Measurements from ENCODE around the gene KREMEN1. TPM values are rescaled to one million over a fixed set of nuclear protein-coding genes. Genes with fewer than 3 reads are reported as not detected.
"Not testable (repeated sequence)": the region's sequence is repeated elsewhere in the genome, so short reads cannot be mapped to it uniquely, and the experiment has no call there.

The KREMEN1 gene
- total RNA-seq, 1 experiment from 2014 or later = 31.9 TPM

DNA sequence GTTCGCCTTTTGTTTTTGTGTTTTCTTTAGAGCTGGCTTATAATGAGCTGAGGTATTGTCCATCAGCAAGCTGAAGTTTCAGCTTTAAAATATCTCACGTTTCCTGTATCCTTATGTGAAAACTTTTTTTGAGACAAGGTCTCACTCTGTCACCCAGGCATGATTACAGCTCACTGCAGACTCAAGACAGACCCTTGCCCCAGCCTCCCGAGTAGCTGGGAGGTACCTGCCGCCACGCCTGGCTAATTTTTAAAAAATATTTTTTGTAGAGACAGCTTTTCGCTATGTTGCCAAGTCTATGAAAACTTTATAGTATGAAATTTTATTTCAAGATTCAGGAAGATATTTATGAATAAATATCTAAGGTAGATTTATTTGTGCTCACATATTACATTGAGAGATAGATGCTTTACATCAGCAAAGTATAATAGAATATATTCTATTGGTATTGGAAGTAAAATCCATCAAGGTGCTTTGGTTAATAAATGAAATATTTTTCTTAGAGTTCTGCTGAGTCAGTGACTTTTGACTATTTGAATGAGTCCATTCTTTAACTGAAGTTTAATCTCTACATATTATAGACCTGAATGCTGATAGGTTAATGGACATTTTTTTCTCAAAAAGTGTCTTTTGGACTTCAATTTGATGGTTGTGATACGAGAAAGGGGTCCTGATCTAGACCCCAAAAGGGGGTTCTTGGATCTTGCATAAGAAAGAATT is 10.2 kb downstream of the KREMEN1 start:
- no peak overlapping the region for H3K27ac ChIP-seq (ENCODE audit: low read depth, low read length)
- no peaks in the 10 kb centered on the region for H3K27me3 ChIP-seq (ENCODE audit: insufficient read depth, low read length)
- CTCF ChIA-PET = no interaction called here
- no peaks in the 10 kb centered on the region for H4K20me1 ChIP-seq (ENCODE audit: insufficient read depth)
- no peaks in the 10 kb centered on the region for H3K79me2 ChIP-seq (ENCODE audit: insufficient read depth, low read length)
- H3K36me3 ChIP-seq (ENCODE audit: control insufficient read depth in 1 of 2, insufficient read depth in 2 of 2, low read length in 2 of 2) = no peaks in the 10 kb centered on the region
- POLR2A ChIA-PET = no interaction called here
- H3K4me1 ChIP-seq (ENCODE audit: control insufficient read depth in 1 of 2, insufficient read depth in 2 of 2, low read length in 2 of 2) = peaks cover 4 to 11% of the 10 kb centered on the region in 2 experiments; a peak in 3 of 4 replicates
- DNase-seq (ENCODE audit: low read depth, low spot score) = no peak
- H3K4me3 ChIP-seq (replicated peaks in 1 of 2; ENCODE audit: low read depth in 1 of 2, low read length in 2 of 2) = no peak overlapping the region
- H2AFZ ChIP-seq (ENCODE audit: low read depth, low read length, poor library complexity, severe bottlenecking) = no peak overlapping the region
- no peak for ATAC-seq
- intact Hi-C loops (cut with micrococcal nuclease) = no loop called here
- BruUV-seq (replicated peaks) = no TSS peak
- no peak overlapping the region for H3K4me2 ChIP-seq (ENCODE audit: low read length)
- no peak overlapping the region for H3K9ac ChIP-seq (ENCODE audit: low read length)
- H3K9me3 ChIP-seq (ENCODE audit: control insufficient read depth in 1 of 2, insufficient read depth in 1 of 2, low read depth in 1 of 2, low read length in 2 of 2) = no peaks in the 10 kb centered on the region
- RAD21 ChIA-PET (ENCODE audit: low non-redundant PET in 1 of 2, low total read pairs in 2 of 2, uncharacterized antibody in 2 of 2, unreplicated experiment in 2 of 2) = no interaction called here
- TF ChIP-seq EZH2phosphoT487 (IDR thresholded peaks at IDR 0.05; ENCODE audit: borderline replicate concordance) (no peak), ZNF274 (IDR thresholded peaks at IDR 0.05; ENCODE audit: low read depth, low read length) (no peak), EZH2 (IDR thresholded peaks at IDR 0.05) (no peak), POLR2AphosphoS5 (IDR thresholded peaks at IDR 0.05; ENCODE audit: low read depth, low read length) (no peak), FOSL1 (IDR thresholded peaks at IDR 0.05; ENCODE audit: low read depth) (no peak), SP1 (IDR thresholded peaks at IDR 0.05; ENCODE audit: low read depth) (no peak), ZFX (IDR thresholded peaks at IDR 0.05) (no peak), POLR2A (IDR thresholded peaks at IDR 0.05; ENCODE audit: borderline replicate concordance, extremely low read depth, insufficient read depth, insufficient read length) (no peak), EGR1 (IDR thresholded peaks at IDR 0.05; ENCODE audit: low read depth) (no peak), CBX3 (IDR thresholded peaks at IDR 0.05; ENCODE audit: low read depth) (no peak), CEBPB (IDR thresholded peaks at IDR 0.05; ENCODE audit: low read depth) (no peak), RAD21 (IDR thresholded peaks at IDR 0.05; ENCODE audit: low read depth) (no peak), ELF1 (IDR thresholded peaks at IDR 0.05; ENCODE audit: borderline replicate concordance, low read depth) (no peak)
- TF ChIP-seq, protein P1, sequence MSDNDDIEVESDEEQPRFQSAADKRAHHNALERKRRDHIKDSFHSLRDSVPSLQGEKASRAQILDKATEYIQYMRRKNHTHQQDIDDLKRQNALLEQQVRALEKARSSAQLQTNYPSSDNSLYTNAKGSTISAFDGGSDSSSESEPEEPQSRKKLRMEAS (IDR thresholded peaks at IDR 0.05) = no peak
- TF ChIP-seq, protein P2, sequence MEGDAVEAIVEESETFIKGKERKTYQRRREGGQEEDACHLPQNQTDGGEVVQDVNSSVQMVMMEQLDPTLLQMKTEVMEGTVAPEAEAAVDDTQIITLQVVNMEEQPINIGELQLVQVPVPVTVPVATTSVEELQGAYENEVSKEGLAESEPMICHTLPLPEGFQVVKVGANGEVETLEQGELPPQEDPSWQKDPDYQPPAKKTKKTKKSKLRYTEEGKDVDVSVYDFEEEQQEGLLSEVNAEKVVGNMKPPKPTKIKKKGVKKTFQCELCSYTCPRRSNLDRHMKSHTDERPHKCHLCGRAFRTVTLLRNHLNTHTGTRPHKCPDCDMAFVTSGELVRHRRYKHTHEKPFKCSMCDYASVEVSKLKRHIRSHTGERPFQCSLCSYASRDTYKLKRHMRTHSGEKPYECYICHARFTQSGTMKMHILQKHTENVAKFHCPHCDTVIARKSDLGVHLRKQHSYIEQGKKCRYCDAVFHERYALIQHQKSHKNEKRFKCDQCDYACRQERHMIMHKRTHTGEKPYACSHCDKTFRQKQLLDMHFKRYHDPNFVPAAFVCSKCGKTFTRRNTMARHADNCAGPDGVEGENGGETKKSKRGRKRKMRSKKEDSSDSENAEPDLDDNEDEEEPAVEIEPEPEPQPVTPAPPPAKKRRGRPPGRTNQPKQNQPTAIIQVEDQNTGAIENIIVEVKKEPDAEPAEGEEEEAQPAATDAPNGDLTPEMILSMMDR (IDR thresholded peaks at IDR 0.05 in 2 of 3, conservative IDR thresholded peaks at IDR 0.05 in 1 of 3; ENCODE audit: borderline replicate concordance in 1 of 3, insufficient read depth in 1 of 3, low read depth in 2 of 3, low read length in 2 of 3) = no peak
- TF ChIP-seq, protein P3, sequence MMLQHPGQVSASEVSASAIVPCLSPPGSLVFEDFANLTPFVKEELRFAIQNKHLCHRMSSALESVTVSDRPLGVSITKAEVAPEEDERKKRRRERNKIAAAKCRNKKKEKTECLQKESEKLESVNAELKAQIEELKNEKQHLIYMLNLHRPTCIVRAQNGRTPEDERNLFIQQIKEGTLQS (IDR thresholded peaks at IDR 0.05) = no peak
- H3K9me2 ChIP-seq (ENCODE audit: insufficient read depth) = no peaks in the 10 kb centered on the region

DNA sequence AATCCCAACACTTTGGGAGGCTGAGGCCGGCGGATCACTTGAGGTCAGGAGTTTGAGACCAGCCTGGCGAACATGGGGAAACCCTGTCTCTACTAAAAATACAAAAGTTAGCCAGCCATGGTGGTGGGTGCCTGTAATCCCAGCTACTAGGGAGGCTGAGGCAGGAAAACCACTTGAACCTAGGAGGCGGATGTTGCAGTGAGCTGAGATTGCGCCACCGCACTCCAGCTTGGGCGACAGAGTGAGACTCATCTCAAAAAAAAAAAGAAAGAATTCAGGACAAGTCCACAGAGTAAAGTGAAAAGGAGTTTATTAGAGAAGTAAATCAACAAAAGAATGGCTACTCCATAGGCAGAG is 10.7 kb downstream of the KREMEN1 start:
- H3K27me3 ChIP-seq (ENCODE audit: insufficient read depth, low read length); H4K20me1 ChIP-seq (ENCODE audit: insufficient read depth); H3K9ac ChIP-seq (ENCODE audit: low read length); ATAC-seq; H3K79me2 ChIP-seq (ENCODE audit: insufficient read depth, low read length); CTCF ChIA-PET; POLR2A ChIA-PET; RAD21 ChIA-PET (ENCODE audit: low non-redundant PET in 1 of 2, low total read pairs in 2 of 2, uncharacterized antibody in 2 of 2, unreplicated experiment in 2 of 2); H3K27ac ChIP-seq (ENCODE audit: low read depth, low read length); H3K9me3 ChIP-seq (ENCODE audit: control insufficient read depth in 1 of 2, insufficient read depth in 1 of 2, low read depth in 1 of 2, low read length in 2 of 2); DNase-seq (ENCODE audit: low read depth, low spot score); intact Hi-C loops (cut with micrococcal nuclease); H3K9me2 ChIP-seq (ENCODE audit: insufficient read depth); H3K4me3 ChIP-seq (replicated peaks in 1 of 2; ENCODE audit: low read depth in 1 of 2, low read length in 2 of 2); H3K36me3 ChIP-seq (ENCODE audit: control insufficient read depth in 1 of 2, insufficient read depth in 2 of 2, low read length in 2 of 2); H3K4me2 ChIP-seq (ENCODE audit: low read length); H2AFZ ChIP-seq (ENCODE audit: low read depth, low read length, poor library complexity, severe bottlenecking); BruUV-seq (replicated peaks): not testable (repeated sequence)
- H3K4me1 ChIP-seq (ENCODE audit: control insufficient read depth in 1 of 2, insufficient read depth in 2 of 2, low read length in 2 of 2) = peaks cover 4 to 11% of the 10 kb centered on the region in 2 experiments; a peak in 3 of 4 replicates
